G401.6 (cell line): ENCODE measurements around the gene GADD45G.

Experiments
- FAIRE-seq: peaks from 2 replicates; lab custom pipeline; 2012; peaks lifted over from hg19 to GRCh38; lab: Jason Lieb, UNC

GADD45G gene

GRCh38 chr9:89630508-89630907, 25.7 kb downstream of the GADD45G start:
- FAIRE-seq = no peak

GRCh38 chr9:89631384-89631783, 26.6 kb downstream of the GADD45G start:
- FAIRE-seq = no peak

GRCh38 chr9:89632192-89632733, 27.5 kb downstream of the GADD45G start:
- FAIRE-seq = no peak

- no peak for FAIRE-seq
Observed at GRCh38 chr9:89632736-89633135, 27.9 kb downstream of the GADD45G start.

GRCh38 chr9:89633404-89633803, 28.6 kb downstream of the GADD45G start:
- no peak for FAIRE-seq

- no peak for FAIRE-seq
Observed at GRCh38 chr9:89633920-89634319, 29.1 kb downstream of the GADD45G start.

GRCh38 chr9:89634995-89635742, 30.4 kb downstream of the GADD45G start:
- no peak for FAIRE-seq

- FAIRE-seq = no peak
Observed at GRCh38 chr9:89635816-89636215, 31.0 kb downstream of the GADD45G start.

- FAIRE-seq = no peak
Observed at GRCh38 chr9:89637787-89638186, 33.0 kb downstream of the GADD45G start.

- FAIRE-seq = no peak
Observed at GRCh38 chr9:89638359-89638758, 33.5 kb downstream of the GADD45G start.

- FAIRE-seq = no peak
Observed at GRCh38 chr9:89638893-89639292, 34.1 kb downstream of the GADD45G start.

GRCh38 chr9:89639367-89639795, 34.6 kb downstream of the GADD45G start:
- no peak for FAIRE-seq

- FAIRE-seq = no peak
Observed at GRCh38 chr9:89639961-89640360, 35.1 kb downstream of the GADD45G start.

- no peak for FAIRE-seq
Observed at GRCh38 chr9:89640361-89640760, 35.5 kb downstream of the GADD45G start.

- no peak for FAIRE-seq
Observed at GRCh38 chr9:89640801-89641200, 36.0 kb downstream of the GADD45G start.

GRCh38 chr9:89641980-89642379, 37.2 kb downstream of the GADD45G start:
- no peak for FAIRE-seq

- FAIRE-seq = no peak
Observed at GRCh38 chr9:89642789-89643188, 38.0 kb downstream of the GADD45G start.

GRCh38 chr9:89646189-89646939, 41.6 kb downstream of the GADD45G start:
- FAIRE-seq = no peak

- no peak for FAIRE-seq
Observed at GRCh38 chr9:89647366-89648128, 42.7 kb downstream of the GADD45G start.

- no peak for FAIRE-seq
Observed at GRCh38 chr9:89648247-89649000, 43.6 kb downstream of the GADD45G start.

GRCh38 chr9:89649039-89649691, 44.4 kb downstream of the GADD45G start:
- FAIRE-seq = no peak
